Osteoblast (primary cell): ENCODE measurements around the gene NKX2-2. TPM values are rescaled to one million over a fixed set of nuclear protein-coding genes. Genes with fewer than 3 reads are reported as not detected.
A peak's percentile ranks its signal among the peaks of the same experiment; 100 is the strongest.

Experiments used
- DNase-seq: peaks from one replicate; pipeline ENCODE4 v3.0.0; 2011; ENCODE audit warnings: low spot score, mixed read lengths; ENCODE audit not compliant: insufficient read length; ENCODE audit errors: missing footprints
- H2AFZ ChIP-seq: 2 replicates; pipeline ENCODE4 v1.6.0; 2011; ENCODE audit warnings: mild to moderate bottlenecking, low read length
- H3K27ac ChIP-seq: 2 replicates; pipeline ENCODE4 v1.5.1; 2011; ENCODE audit warnings: mild to moderate bottlenecking, low read depth, low read length, moderate library complexity
- H3K27me3 ChIP-seq: 2 replicates; pipeline ENCODE4 v1.6.0; 2012; ENCODE audit warnings: mild to moderate bottlenecking, control low read depth, inconsistent platforms, low read length, moderate library complexity; ENCODE audit not compliant: insufficient read depth
- H3K36me3 ChIP-seq: 2 replicates; pipeline ENCODE4 v1.5.1; 2011; ENCODE audit warnings: mild to moderate bottlenecking, low read length, control low read depth, moderate library complexity; ENCODE audit not compliant: insufficient read depth
- H3K4me1 ChIP-seq: 2 replicates; pipeline ENCODE4 v1.5.1; 2011; ENCODE audit warnings: mild to moderate bottlenecking, low read length, control low read depth, moderate library complexity; ENCODE audit not compliant: insufficient read depth
- H3K4me2 ChIP-seq: 2 replicates; pipeline ENCODE4 v1.6.0; 2011; ENCODE audit warnings: mild to moderate bottlenecking, low read length; ENCODE audit not compliant: insufficient read depth
- H3K4me3 ChIP-seq: fragments of 200-600 bp; sonication (generic); 3 replicates; pipeline ENCODE4 v1.5.1; 2012; ENCODE audit warnings: mild to moderate bottlenecking, low read length, inconsistent platforms; ENCODE audit not compliant: insufficient read depth
- H3K79me2 ChIP-seq: 2 replicates; pipeline ENCODE4 v1.6.0; 2012; ENCODE audit warnings: mild to moderate bottlenecking, low read length, control low read depth, inconsistent platforms; ENCODE audit not compliant: insufficient read depth
- H3K9me3 ChIP-seq: 2 replicates; pipeline ENCODE4 v1.5.1; 2011; ENCODE audit warnings: low read depth, low read length, control low read depth
- H4K20me1 ChIP-seq: 2 replicates; pipeline ENCODE4 v1.6.0; 2012; ENCODE audit warnings: mild to moderate bottlenecking, low read length, control low read depth; ENCODE audit not compliant: insufficient read depth
- total RNA-seq: library from RNA; depleted of rRNA; stranded (reverse); fragments of >200 nt; gene quantifications from 2 replicates; pipeline ENCODE4 v1.2.3, GENCODE V29; 2012
- TF ChIP-seq, protein P1 (sequence below): IDR thresholded peaks from 2 replicates; pipeline ENCODE4 v1.5.1; 2011; ENCODE audit warnings: mild to moderate bottlenecking, low read depth, low read length, moderate library complexity; ENCODE audit errors: extremely low read depth

The NKX2-2 gene
- total RNA-seq, 1 donor, result under 0.01 TPM

DNA sequence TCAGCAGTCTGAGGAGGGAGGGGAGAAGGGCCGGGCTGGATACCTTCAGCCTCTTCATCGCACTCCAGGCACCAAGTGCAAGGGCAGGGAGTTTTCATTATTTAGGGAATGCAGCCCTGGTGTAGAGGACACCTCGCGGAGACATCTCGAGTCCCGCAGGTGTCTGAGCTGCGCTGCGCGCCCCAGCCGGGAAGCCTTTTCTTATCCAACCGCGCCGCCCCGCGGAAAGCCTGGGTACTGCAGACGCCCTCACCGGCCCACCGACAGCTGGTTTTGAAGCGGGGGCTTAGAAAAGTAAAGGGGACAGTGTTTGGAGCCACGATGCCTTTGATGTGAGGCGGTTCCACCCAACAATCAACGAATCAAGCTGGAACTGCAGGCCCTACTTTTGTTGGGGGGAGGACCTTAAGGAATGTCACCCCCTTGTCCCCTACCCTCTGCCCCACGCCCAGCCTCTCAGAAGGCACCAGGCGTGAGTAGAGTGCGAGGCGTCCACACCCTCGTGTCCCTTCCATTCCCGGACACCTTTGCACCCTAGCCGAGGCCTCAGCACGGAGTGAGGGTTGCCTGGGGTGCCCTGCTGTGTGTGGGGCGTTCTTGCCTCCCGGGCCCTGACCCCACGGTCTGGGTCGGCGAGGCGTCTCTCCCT lies 8.6 kb downstream of the NKX2-2 start:
- no peaks in the 10 kb centered on the region for H3K9me3 ChIP-seq
- peak overlapping the region; percentile 84 for H3K4me2 ChIP-seq
- DNase-seq, result peak; percentile 97
- H4K20me1 ChIP-seq, result no peaks in the 10 kb centered on the region
- peak overlapping the region; percentile 68 for H2AFZ ChIP-seq
- peaks cover 9% of the 10 kb centered on the region for H3K4me1 ChIP-seq
- no peak overlapping the region for H3K27ac ChIP-seq
- H3K79me2 ChIP-seq, result no peaks in the 10 kb centered on the region
- TF ChIP-seq, protein P1, sequence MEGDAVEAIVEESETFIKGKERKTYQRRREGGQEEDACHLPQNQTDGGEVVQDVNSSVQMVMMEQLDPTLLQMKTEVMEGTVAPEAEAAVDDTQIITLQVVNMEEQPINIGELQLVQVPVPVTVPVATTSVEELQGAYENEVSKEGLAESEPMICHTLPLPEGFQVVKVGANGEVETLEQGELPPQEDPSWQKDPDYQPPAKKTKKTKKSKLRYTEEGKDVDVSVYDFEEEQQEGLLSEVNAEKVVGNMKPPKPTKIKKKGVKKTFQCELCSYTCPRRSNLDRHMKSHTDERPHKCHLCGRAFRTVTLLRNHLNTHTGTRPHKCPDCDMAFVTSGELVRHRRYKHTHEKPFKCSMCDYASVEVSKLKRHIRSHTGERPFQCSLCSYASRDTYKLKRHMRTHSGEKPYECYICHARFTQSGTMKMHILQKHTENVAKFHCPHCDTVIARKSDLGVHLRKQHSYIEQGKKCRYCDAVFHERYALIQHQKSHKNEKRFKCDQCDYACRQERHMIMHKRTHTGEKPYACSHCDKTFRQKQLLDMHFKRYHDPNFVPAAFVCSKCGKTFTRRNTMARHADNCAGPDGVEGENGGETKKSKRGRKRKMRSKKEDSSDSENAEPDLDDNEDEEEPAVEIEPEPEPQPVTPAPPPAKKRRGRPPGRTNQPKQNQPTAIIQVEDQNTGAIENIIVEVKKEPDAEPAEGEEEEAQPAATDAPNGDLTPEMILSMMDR, result peak; percentile 92
- H3K27me3 ChIP-seq, result peaks cover 59% of the 10 kb centered on the region
- peak overlapping the region; percentile 70 for H3K4me3 ChIP-seq
- no peaks in the 10 kb centered on the region for H3K36me3 ChIP-seq

DNA sequence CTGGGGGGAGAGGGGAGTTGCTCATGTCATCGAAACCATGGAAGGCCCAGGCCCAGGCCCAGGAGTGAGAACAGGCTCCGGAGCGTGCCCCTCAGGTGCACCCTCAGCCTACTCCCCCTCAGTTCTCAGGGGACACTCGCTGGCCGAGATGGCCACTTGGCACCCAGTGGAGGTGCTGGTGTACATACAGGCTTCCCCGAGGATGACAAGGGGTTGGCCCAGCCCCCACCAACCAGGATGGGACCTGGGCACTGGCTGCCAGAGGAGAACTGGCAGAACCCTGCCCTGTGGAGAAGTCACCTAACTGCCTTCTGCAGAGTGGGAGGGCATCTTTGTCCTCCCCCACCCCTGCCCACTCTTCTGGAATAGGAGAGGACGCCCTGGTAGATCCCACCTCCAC lies 9.5 kb downstream of the NKX2-2 start:
- no peak overlapping the region for H3K4me3 ChIP-seq

DNA sequence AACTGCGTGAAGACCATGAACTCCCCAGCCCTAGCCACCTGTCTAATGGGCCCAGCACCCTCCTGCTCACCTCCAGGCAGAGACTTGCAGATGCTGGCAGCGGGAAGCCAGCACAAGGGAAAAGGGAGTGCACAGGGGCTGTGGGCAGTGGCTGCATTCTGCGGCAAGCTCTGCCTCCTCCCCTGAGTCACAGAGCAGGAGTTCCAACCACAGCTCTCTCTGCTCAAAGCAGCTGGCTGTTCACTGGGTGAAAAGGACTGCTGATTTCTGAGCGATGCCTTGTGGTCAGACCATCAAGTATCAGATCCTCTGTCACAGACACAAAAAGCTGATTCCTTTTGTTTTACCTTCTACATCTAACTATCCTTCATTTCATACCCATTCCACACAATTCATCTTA lies 10.5 kb downstream of the NKX2-2 start:
- no peak overlapping the region for H2AFZ ChIP-seq
- no peaks in the 10 kb centered on the region for H3K9me3 ChIP-seq
- H3K27me3 ChIP-seq, result peaks cover 46% of the 10 kb centered on the region
- peak; percentile 96 for DNase-seq
- H3K27ac ChIP-seq, result no peak overlapping the region
- H3K79me2 ChIP-seq, result no peaks in the 10 kb centered on the region
- TF ChIP-seq, protein P1, result no peak
- no peak overlapping the region for H3K4me3 ChIP-seq
- H4K20me1 ChIP-seq, result no peaks in the 10 kb centered on the region
- H3K4me2 ChIP-seq, result no peak overlapping the region
- no peaks in the 10 kb centered on the region for H3K36me3 ChIP-seq
- H3K4me1 ChIP-seq, result peaks cover 8% of the 10 kb centered on the region

More for the DNA sequence above, 9.5 kb downstream of the NKX2-2 start:
- no peak overlapping the region for H3K27ac ChIP-seq
- no peak for DNase-seq
- H3K4me1 ChIP-seq, result peaks cover 8% of the 10 kb centered on the region
- H3K27me3 ChIP-seq, result peaks cover 49% of the 10 kb centered on the region
- H3K4me2 ChIP-seq, result no peak overlapping the region
- H3K36me3 ChIP-seq, result no peaks in the 10 kb centered on the region
- no peak overlapping the region for H2AFZ ChIP-seq
- no peaks in the 10 kb centered on the region for H3K9me3 ChIP-seq
- TF ChIP-seq, protein P1, result no peak
- H4K20me1 ChIP-seq, result no peaks in the 10 kb centered on the region
- no peaks in the 10 kb centered on the region for H3K79me2 ChIP-seq

DNA sequence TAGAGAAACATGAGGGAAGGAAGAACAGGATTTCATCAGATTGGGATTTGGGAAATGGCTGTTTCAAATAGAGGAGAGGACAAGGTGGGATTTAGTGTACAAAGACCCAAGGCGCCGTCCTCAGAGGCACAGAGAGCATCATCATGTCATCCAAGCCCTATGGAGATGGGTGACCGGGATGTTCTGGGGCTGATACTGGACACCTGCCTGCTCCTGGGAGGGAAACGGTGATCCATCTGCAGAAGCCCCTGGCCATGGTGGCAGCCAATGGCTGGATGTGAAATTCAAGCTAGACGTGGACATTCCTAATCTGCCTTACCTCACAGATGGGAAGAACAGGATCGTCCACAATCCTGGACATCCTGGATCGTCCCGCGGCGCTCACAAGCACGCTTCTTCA lies 12.7 kb downstream of the NKX2-2 start:
- H3K79me2 ChIP-seq, result no peaks in the 10 kb centered on the region
- no peak overlapping the region for H2AFZ ChIP-seq
- no peak for DNase-seq
- no peak overlapping the region for H3K4me2 ChIP-seq
- H3K27ac ChIP-seq, result no peak overlapping the region
- TF ChIP-seq, protein P1, result no peak
- no peaks in the 10 kb centered on the region for H3K36me3 ChIP-seq
- no peak overlapping the region for H3K4me3 ChIP-seq
- peaks cover 24% of the 10 kb centered on the region for H3K27me3 ChIP-seq
- H3K4me1 ChIP-seq, result peaks cover 8% of the 10 kb centered on the region
- no peaks in the 10 kb centered on the region for H4K20me1 ChIP-seq
- H3K9me3 ChIP-seq, result no peaks in the 10 kb centered on the region
